Stimulated activated CD4-positive, alpha-beta T cell treated with anti-CD3 and anti-CD28 coated beads, Interleukin-1b, Interleukin-23, amount 100 ng/mL, for 4 hours (primary cell): ENCODE data around the gene RGL1.

Source experiments
- DNase-seq, 2 donors: peaks; one replicate each; pipeline ENCODE4 v3.0.0-alpha.2; 2020; ENCODE audit warnings: low read depth in 2 of 2

The RGL1 gene

GRCh38 chr1:183915625-183916510 is 110.9 kb downstream of the RGL1 start:
- DNase-seq = peak; percentile 30 to 70

- DNase-seq = no peak
These were observed 111.7 kb downstream of the RGL1 start for GRCh38 chr1:183916574-183916973.

GRCh38 chr1:183918589-183918988 is 113.7 kb downstream of the RGL1 start:
- DNase-seq = no peak

- no peak for DNase-seq
These were observed 115.7 kb downstream of the RGL1 start for GRCh38 chr1:183920651-183921050.

- DNase-seq = no peak
These were observed 117.3 kb downstream of the RGL1 start for GRCh38 chr1:183922197-183922596.

- no peak for DNase-seq
These were observed 121.0 kb downstream of the RGL1 start for GRCh38 chr1:183925947-183926346.

- no peak for DNase-seq
These were observed 122.1 kb downstream of the RGL1 start for GRCh38 chr1:183926983-183927382.

GRCh38 chr1:183931646-183932271 is 126.8 kb downstream of the RGL1 start:
- DNase-seq = no peak

GRCh38 chr1:183932412-183932811 is 127.5 kb downstream of the RGL1 start:
- no peak for DNase-seq

- no peak for DNase-seq
These were observed 128.7 kb downstream of the RGL1 start for GRCh38 chr1:183933528-183934179.

GRCh38 chr1:183934314-183934713 is 129.4 kb downstream of the RGL1 start:
- no peak for DNase-seq

GRCh38 chr1:183936009-183936408 is 131.1 kb downstream of the RGL1 start:
- DNase-seq = no peak

GRCh38 chr1:183936791-183937190 is 131.9 kb downstream of the RGL1 start:
- DNase-seq = no peak

GRCh38 chr1:183937611-183938010 is 132.7 kb downstream of the RGL1 start:
- DNase-seq = no peak

GRCh38 chr1:183941001-183941400 is 136.1 kb downstream of the RGL1 start:
- no peak for DNase-seq

- DNase-seq = no peak
These were observed 138.2 kb downstream of the RGL1 start for GRCh38 chr1:183942933-183943693.

- DNase-seq = no peak
These were observed 140.8 kb downstream of the RGL1 start for GRCh38 chr1:183945428-183946319.

- DNase-seq = no peak
These were observed 141.3 kb downstream of the RGL1 start for GRCh38 chr1:183946320-183946613.

- no peak for DNase-seq
These were observed 143.1 kb downstream of the RGL1 start for GRCh38 chr1:183947988-183948387.

GRCh38 chr1:183952101-183952500 is 147.2 kb downstream of the RGL1 start:
- DNase-seq = no peak

GRCh38 chr1:183953031-183953430 is 148.1 kb downstream of the RGL1 start:
- no peak for DNase-seq
